ENCODE data around the gene SEMA5B.

DNA sequence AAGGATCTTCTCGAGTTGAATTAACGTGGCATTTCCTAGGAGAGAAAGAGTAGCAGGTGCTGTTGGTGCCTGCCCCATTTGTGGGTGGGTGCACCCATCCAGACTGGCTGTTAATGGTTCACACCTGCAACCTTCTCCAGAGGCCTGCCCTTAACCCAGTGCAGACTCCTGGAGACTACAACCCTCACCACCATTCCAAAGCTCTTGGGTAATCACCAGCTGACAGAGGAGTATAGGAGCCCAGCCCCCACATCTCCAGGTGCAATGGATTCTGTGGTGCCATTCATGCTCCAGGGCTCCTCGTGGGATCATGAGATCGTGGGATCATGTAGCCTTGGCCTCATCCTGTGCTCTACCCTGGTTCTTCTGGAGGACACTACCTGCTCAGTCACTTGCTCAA is 60.2 kb downstream of the SEMA5B start:
- TF ChIP-seq, protein P1, sequence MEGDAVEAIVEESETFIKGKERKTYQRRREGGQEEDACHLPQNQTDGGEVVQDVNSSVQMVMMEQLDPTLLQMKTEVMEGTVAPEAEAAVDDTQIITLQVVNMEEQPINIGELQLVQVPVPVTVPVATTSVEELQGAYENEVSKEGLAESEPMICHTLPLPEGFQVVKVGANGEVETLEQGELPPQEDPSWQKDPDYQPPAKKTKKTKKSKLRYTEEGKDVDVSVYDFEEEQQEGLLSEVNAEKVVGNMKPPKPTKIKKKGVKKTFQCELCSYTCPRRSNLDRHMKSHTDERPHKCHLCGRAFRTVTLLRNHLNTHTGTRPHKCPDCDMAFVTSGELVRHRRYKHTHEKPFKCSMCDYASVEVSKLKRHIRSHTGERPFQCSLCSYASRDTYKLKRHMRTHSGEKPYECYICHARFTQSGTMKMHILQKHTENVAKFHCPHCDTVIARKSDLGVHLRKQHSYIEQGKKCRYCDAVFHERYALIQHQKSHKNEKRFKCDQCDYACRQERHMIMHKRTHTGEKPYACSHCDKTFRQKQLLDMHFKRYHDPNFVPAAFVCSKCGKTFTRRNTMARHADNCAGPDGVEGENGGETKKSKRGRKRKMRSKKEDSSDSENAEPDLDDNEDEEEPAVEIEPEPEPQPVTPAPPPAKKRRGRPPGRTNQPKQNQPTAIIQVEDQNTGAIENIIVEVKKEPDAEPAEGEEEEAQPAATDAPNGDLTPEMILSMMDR (IDR thresholded peaks at IDR 0.05; ENCODE audit: poor library complexity, severe bottlenecking), result no peak
- no peak for TF ChIP-seq EZH2 (IDR thresholded peaks at IDR 0.05; ENCODE audit: borderline replicate concordance, insufficient read depth, low read length, poor library complexity, severe bottlenecking)
- TF ChIP-seq, protein P2, sequence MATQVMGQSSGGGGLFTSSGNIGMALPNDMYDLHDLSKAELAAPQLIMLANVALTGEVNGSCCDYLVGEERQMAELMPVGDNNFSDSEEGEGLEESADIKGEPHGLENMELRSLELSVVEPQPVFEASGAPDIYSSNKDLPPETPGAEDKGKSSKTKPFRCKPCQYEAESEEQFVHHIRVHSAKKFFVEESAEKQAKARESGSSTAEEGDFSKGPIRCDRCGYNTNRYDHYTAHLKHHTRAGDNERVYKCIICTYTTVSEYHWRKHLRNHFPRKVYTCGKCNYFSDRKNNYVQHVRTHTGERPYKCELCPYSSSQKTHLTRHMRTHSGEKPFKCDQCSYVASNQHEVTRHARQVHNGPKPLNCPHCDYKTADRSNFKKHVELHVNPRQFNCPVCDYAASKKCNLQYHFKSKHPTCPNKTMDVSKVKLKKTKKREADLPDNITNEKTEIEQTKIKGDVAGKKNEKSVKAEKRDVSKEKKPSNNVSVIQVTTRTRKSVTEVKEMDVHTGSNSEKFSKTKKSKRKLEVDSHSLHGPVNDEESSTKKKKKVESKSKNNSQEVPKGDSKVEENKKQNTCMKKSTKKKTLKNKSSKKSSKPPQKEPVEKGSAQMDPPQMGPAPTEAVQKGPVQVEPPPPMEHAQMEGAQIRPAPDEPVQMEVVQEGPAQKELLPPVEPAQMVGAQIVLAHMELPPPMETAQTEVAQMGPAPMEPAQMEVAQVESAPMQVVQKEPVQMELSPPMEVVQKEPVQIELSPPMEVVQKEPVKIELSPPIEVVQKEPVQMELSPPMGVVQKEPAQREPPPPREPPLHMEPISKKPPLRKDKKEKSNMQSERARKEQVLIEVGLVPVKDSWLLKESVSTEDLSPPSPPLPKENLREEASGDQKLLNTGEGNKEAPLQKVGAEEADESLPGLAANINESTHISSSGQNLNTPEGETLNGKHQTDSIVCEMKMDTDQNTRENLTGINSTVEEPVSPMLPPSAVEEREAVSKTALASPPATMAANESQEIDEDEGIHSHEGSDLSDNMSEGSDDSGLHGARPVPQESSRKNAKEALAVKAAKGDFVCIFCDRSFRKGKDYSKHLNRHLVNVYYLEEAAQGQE (IDR thresholded peaks at IDR 0.05; ENCODE audit: borderline replicate concordance), result no peak
- TF ChIP-seq MXI1 (conservative IDR thresholded peaks at IDR 0.05; ENCODE audit: poor library complexity, severe bottlenecking), result no peak
- TF ChIP-seq RAD21 (conservative IDR thresholded peaks at IDR 0.05), result no peak
- TF ChIP-seq POLR2AphosphoS5 (IDR thresholded peaks at IDR 0.05), result no peak
